Astrocyte (in vitro differentiated cells and primary cell): Measurements from ENCODE around the gene CPED1.

Experiments used
- CTCF ChIP-seq: IDR thresholded peaks from 2 replicates; pipeline ENCODE4 v1.5.1; 2011; ENCODE audit warnings: low read depth, mild to moderate bottlenecking, inconsistent platforms, low read length, moderate library complexity; ENCODE audit not compliant: insufficient read depth
- EZH2 ChIP-seq: IDR thresholded peaks from 2 replicates; pipeline ENCODE4 v1.6.1; 2012; ENCODE audit warnings: mild to moderate bottlenecking, low read length, inconsistent platforms; ENCODE audit not compliant: insufficient read depth

- no peak for TF ChIP-seq CTCF
- TF ChIP-seq EZH2 = no peak
These were observed 17.6 kb downstream of the CPED1 start for GRCh38 chr7:121005996-121006584.
